Measurements from ENCODE around the gene KIF9.

GRCh38 chr3:47245271-47245670 lies 37.3 kb downstream of the KIF9 start:
- TF ChIP-seq, protein P1, sequence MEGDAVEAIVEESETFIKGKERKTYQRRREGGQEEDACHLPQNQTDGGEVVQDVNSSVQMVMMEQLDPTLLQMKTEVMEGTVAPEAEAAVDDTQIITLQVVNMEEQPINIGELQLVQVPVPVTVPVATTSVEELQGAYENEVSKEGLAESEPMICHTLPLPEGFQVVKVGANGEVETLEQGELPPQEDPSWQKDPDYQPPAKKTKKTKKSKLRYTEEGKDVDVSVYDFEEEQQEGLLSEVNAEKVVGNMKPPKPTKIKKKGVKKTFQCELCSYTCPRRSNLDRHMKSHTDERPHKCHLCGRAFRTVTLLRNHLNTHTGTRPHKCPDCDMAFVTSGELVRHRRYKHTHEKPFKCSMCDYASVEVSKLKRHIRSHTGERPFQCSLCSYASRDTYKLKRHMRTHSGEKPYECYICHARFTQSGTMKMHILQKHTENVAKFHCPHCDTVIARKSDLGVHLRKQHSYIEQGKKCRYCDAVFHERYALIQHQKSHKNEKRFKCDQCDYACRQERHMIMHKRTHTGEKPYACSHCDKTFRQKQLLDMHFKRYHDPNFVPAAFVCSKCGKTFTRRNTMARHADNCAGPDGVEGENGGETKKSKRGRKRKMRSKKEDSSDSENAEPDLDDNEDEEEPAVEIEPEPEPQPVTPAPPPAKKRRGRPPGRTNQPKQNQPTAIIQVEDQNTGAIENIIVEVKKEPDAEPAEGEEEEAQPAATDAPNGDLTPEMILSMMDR (IDR thresholded peaks at IDR 0.05), result no peak
- TF ChIP-seq POLR2A (IDR thresholded peaks at IDR 0.05) (no peak), POLR2AphosphoS5 (IDR thresholded peaks at IDR 0.05) (no peak)
